GM21786 (cell line): ENCODE measurements around the gene NDUFS3.
"Not testable (repeated sequence)": the region's sequence is repeated elsewhere in the genome, so short reads cannot be mapped to it uniquely, and the experiment has no call there.

ENCODE experiments used
- ATAC-seq: cut with Tn5 transposase; IDR thresholded peaks from one replicate; pipeline ENCODE4 v1.9.1; 2021; ENCODE audit not compliant: unreplicated experiment

The NDUFS3 gene

DNA sequence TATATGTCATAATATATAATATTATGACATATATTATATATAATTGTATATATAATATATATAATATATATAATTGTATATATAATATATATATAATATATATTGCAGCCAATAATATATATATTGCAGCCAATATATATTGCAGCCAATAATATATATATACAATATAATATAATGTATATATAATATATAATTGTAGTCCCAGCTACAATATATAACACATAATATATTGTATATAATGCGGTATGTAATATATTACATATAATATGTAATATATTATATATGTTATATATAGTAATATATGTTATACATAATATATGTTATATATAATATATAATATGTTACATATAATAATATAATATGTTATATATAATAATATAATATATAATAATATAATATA, 20.2 kb upstream of the NDUFS3 start:
- ATAC-seq = no peak

- no peak for ATAC-seq
Observed at GRCh38 chr11:47560426-47560825, 18.4 kb upstream of the NDUFS3 start.

DNA sequence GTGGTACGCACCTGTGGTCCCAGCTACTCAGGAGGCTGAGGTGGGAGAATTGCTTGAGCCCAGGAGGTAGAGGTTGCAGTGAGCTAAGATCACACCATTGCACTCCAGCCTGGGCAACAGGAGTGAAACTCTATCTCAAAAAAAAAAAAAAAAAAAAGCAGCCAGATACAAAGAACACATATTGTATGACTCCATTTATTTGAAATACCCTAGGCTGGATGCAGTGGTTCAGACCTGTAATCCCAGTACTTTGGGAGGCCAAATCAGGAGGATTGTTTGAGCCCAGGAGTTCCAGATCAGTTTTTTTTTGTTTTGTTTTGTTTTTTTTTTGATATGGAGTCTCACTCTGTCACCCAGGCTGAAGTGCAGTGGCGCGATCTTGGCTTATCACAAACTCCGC, 16.5 kb upstream of the NDUFS3 start:
- not testable (repeated sequence) for ATAC-seq

- ATAC-seq = not testable (repeated sequence)
Observed at GRCh38 chr11:47564366-47564765, 14.5 kb upstream of the NDUFS3 start.

DNA sequence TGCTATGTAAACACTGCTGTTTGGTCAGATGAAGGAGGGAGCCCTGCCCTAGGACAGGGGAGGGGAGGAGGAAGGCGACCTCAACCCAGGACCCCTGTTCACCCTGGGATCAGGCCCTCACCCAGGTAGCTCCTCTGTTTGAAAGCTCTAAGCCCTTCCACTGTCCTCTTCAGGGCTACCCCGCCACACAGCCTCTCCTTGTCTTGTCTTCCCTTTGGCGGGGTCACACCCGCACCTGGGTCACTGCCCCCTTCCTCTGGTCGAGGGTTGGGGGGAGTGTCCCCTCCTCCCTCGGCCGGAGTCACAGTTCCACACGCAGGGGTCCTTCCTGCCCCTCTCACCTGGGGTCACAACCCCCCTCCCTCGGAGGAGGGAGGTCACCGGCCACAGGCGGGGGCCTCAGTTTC, 13.9 kb upstream of the NDUFS3 start:
- peak; percentile 2 for ATAC-seq

DNA sequence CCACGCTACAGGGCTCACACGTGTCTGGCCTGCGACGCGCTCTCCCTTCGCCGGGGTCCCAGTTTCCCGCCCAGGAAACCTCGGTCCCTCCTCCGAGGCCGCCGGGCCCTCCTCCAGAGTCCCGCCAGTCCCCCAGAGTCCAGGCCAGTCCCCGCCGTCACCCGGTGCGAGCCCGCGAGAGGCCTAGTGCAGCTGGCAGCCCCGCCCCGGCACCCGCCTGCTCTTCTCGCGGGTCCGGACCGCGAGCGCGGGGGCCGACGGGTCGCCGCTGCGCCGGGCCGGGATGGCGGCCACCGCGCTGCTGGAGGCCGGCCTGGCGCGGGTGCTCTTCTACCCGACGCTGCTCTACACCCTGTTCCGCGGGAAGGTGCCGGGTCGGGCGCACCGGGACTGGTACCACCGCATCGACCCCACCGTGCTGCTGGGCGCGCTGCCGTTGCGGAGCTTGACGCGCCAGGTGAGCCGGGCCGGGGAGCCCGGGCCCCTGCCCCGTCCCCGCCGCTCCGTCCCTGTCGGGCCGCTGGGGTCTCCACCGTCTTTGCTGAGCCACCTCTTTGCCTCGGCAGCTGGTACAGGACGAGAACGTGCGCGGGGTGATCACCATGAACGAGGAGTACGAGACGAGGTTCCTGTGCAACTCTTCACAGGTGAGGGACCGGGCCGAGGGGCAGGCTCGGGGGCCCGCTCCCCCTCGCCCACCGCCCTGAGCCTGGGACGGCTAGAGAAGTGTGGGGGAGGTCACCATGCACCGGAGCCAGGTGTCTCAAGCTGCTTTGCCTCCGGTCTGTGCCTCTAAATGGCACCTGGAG, 13.3 kb upstream of the NDUFS3 start, which contains the start of gene PTPMT1:
Gene PTPMT1 (plus strand): TSS at position 260 of the 809 bp plus-strand sequence. CDS start 24 bp downstream, at position 284.
- ATAC-seq = peak; percentile 87

DNA sequence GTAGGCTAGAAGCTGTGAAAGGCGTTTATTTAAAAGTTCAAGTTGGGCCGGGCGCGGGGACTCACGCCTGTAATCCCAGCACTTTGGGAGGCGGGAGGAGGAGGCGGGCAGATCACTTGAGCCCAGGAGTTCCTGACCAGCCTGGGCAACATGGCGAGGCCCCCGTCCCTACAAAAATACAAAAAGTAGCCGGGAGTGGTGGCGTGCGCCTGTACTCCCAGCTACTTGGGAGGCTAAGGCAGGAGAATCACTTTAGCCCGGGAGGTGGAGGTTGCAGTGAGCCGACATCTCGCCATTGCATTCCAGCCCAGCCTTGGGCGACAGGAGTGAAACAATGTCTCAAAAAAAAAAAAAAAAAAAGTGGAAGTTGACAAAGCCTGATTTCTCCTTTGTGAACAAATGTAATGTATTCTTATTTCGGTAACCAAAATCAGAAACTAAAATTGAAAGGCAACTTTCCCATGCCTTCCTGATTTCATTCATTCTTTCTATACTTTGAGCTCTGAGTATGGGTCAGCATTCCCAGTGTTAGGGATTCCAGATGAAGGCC, 12.7 kb upstream of the NDUFS3 start:
- no peak for ATAC-seq

DNA sequence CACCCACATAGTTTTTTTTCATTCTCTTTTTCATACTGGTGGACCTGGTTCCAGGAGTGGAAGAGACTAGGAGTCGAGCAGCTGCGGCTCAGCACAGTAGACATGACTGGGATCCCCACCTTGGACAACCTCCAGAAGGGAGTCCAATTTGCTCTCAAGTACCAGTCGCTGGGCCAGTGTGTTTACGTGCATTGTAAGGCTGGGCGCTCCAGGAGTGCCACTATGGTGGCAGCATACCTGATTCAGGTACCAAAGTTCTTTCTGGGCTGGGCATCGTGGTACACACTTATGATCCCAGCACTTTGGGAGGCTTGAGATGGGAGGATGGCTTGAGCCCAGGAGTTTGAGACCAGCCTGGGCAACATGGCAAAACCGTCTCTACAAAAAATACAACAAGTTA, 9.2 kb upstream of the NDUFS3 start:
- no peak for ATAC-seq

DNA sequence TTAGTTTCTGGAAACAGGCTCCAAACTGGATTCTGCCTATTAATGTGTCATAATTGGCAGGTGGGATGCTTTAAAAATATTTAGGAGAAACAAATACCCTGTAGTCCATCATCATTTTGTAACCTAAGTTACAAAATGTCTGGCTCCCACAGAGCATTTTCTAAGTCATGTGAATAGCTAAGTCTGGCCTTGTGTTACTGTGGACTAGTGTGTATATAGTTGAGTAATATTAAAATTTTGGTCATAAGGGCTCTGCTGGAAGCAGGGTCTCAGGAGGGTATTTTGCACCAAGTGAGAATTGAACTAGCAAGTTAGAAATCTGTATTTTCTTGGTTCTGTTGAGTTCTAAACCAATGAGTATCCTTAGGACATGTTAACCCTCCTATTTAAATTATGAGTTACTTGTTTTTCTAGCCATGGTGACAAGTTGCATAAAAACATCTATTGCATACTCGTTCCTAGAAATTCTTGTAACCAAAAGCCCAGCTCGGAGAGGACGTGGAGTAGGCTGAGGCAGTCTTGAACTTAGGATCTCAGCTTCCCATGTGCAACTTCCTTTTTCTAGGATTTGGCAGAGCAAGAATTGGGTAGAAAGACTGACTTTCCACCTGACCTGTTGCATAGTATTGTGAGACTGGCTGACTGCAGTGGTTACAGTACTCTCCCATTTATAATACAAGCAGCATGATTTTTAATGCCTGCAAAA, 8.1 kb upstream of the NDUFS3 start:
- no peak for ATAC-seq

DNA sequence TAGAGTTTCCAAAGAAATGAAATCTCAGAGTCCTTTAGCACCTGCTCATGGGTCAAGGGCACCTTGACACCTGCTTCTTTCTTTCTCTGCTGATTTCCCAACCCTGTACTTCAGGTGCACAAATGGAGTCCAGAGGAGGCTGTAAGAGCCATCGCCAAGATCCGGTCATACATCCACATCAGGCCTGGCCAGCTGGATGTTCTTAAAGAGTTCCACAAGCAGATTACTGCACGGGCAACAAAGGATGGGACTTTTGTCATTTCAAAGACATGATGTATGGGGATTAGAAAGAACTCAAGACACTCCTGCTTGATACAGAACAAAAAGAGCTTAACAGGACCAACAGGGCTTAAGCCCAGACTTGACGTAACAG, 7.5 kb upstream of the NDUFS3 start:
- ATAC-seq = no peak

DNA sequence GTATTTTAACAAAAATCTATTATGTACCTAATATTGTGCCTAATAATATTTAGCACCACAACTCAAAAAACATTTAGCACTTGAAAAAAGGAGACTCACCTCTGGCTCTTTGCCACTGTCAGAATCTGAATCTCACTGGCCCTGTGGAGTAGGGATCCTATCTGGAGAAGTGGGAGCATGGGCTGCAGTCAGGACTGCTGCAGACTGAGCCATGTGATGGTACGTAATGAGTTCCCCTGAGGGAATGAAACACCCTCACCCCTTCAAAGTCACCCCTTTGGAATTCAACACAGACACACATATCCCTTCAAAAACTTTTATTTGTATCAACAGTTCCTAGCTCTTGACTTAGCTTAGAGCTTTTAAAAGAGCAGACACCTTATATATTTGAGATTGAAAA, 7.0 kb upstream of the NDUFS3 start:
- ATAC-seq = no peak

DNA sequence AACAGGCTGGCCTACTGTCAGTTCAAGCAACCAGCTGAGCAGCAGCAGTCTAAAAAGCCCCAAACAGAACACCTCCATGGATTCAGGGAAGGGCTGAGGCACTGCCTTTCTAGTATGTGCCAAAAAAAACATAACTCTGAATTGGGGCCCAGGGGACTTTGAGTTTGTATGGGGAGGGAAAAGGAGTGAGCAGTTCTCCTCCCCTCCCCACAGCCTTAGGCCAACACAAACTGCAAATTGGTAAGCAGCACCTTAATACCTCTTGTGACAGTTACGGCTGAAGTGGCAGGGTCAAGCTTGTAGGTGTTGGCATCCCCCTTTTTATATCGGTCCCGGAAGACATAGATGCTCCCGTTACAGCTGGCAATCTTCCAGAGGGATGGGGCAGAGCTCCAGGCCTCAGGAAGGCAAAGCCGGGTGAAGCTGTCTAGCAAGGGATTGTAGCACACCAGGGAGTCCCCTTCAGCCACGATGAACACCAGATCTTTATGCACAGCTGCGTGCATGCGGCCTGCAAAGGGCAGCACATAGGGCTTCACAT, 6.1 kb upstream of the NDUFS3 start:
- no peak for ATAC-seq

GRCh38 chr11:47573321-47573720, 5.6 kb upstream of the NDUFS3 start:
- no peak for ATAC-seq

DNA sequence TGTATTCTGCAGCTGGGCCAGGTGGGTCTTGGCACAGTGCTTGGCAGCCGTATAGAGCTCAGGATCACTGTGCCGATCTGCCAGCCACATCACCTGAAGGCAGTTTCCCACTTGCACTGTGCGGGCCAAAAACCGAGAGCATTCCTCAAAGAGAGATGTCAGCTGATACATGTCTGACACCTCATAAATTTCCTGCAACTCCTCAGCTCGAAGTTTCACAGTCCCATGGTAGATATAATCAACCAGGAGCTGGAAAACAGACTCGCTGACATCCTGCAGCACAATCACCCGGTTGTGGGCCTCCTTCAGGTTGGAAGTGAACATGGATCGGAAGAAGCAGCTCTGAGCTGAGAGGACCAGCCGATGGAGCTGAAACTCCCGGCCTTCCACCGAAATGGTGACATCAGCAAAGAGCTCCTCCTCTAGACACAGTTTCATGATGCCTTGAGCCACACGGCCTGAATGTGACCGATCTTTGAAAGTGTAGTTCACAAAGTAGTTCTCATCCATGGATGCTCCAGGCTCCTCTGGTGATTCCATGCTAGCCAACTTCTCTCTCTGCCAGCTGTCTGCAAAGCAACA, 1.3 kb upstream of the NDUFS3 start:
- no peak for ATAC-seq

DNA sequence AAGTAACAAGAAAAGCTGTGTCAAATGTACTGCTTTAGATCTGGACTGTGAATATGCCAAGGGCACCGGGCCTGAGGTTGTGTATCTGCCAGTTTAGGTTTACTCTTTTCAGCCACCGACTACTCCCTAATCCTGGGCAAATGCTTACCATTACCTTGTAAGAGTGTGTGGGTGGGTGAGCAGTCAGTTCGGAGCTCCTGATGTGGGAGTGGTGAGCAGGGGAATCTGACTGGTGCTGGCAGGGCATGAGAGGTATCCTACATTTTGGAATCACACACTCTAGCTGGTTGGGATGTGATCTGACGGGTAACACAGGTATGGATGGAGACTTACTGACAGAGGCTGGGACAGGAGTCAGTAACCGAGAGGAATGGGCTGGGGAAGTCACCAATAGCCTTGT, 5.0 kb downstream of the NDUFS3 start:
- ATAC-seq = no peak

- no peak for ATAC-seq
Observed at GRCh38 chr11:47586098-47586855, 7.4 kb downstream of the NDUFS3 start, which contains the start of gene FAM180B. Gene FAM180B (plus strand): TSS chr11:47586678. CDS start chr11:47586769, 91 bp downstream.

DNA sequence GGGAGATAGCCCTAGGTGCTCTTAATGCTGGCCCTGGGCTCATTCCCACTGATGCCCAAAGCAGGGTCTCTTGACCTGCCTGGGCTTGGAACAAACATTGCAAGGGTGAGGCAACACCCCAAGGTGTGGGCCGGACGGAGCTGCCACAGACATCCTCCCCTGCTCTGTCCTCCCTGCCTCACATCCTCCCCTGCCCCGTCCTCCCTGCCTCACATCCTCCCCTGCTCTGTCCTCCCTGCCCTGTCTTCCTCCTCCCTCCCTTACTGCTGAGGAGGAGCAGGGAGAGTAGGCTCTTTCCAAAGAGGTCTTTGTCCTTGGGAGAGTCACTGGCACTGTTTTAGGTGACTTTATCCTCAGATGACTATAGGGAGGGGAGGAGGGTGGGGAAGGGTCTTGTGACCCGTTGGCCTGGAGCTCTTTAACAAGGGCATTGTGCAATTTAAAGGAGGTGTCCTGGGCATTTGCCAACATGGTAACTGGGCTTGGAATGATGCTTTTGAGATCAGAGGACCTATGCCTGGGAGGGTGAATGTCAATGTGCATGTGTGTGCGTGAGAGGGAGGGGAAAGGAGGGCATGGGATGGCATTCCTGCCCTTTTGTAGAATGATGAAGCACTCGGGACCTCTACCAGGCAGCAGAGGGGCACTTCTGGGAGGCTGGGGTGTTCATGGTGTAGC, 8.3 kb downstream of the NDUFS3 start:
- ATAC-seq = no peak

GRCh38 chr11:47587723-47588326, 9.0 kb downstream of the NDUFS3 start:
- no peak for ATAC-seq

- no peak for ATAC-seq
Observed at GRCh38 chr11:47589118-47589517, 10.2 kb downstream of the NDUFS3 start.

GRCh38 chr11:47589584-47589976, 10.7 kb downstream of the NDUFS3 start:
- ATAC-seq = no peak
